ENCODE results near the gene HUS1B. TPM values are rescaled to one million over a fixed set of nuclear protein-coding genes. Genes with fewer than 3 reads are reported as not detected.

HUS1B gene
- total and polyA plus RNA-seq, 2 donors (not counting 3 experiments of a cell fraction or from before 2014, with no cell fraction given): 0.25 to 1.2 TPM

- Histone ChIP-seq H3K9me1 (replicated peaks; ENCODE audit: control insufficient read depth, extremely low read depth, insufficient read depth, low read length) (no peaks in the 10 kb centered on the region), H3K36me3 (ENCODE audit: control insufficient read depth in 2 of 2, extremely low read depth in 1 of 2, insufficient read depth in 2 of 2, low read length in 2 of 2) (peaks cover 0 to 2% of the 10 kb centered on the region in 2 experiments), H3K9ac (replicated peaks; ENCODE audit: extremely low read depth, insufficient read depth, low read length) (no peak overlapping the region), H3K27me3 (ENCODE audit: control insufficient read depth in 2 of 2, insufficient read depth in 2 of 2, low read length in 2 of 2) (no peaks in the 10 kb centered on the region), H3K79me2 (ENCODE audit: control insufficient read depth, insufficient read depth, low read length) (peaks cover 42% of the 10 kb centered on the region), H3K4me2 (ENCODE audit: insufficient read depth, low read length) (no peak overlapping the region), H3K4me1 (ENCODE audit: control insufficient read depth, extremely low read depth, insufficient read depth, low read length) (no peaks in the 10 kb centered on the region), H4K20me1 (replicated peaks; ENCODE audit: control insufficient read depth, extremely low read depth, insufficient read depth, low read length) (peaks cover 2% of the 10 kb centered on the region), H3K4me3 (replicated peaks in 1 of 3; ENCODE audit: insufficient read depth in 1 of 3, low read depth in 1 of 3, low read length in 3 of 3) (no peak overlapping the region), H2AFZ (ENCODE audit: low read depth, low read length) (no peak overlapping the region), H3K9me3 (replicated peaks; ENCODE audit: control insufficient read depth, insufficient read depth, low read length) (no peaks in the 10 kb centered on the region), H3K27ac (ENCODE audit: insufficient read depth, low read depth, low read length) (no peak overlapping the region)
- no peak for DNase-seq (ENCODE audit: low read depth, low spot score)
- intact Hi-C loops (cut with micrococcal nuclease): no loop called here
- dilution Hi-C loops (cut with MboI; ENCODE audit: extremely low pct_ligation_motif_present, low sequenced_read_pairs): no loop called here
- TF ChIP-seq JUN (IDR thresholded peaks at IDR 0.05; ENCODE audit: borderline replicate concordance, insufficient read depth, insufficient read length, low read depth) (no peak), POLR2AphosphoS5 (IDR thresholded peaks at IDR 0.05; ENCODE audit: insufficient read depth, low read depth, low read length) (no peak), EZH2 (IDR thresholded peaks at IDR 0.05; ENCODE audit: borderline replicate concordance, low read depth, low read length, severe bottlenecking) (no peak), MAX (IDR thresholded peaks at IDR 0.05; ENCODE audit: insufficient read depth, insufficient read length) (no peak), MYC (IDR thresholded peaks at IDR 0.05; ENCODE audit: low read depth, low read length) (no peak), CTCF (IDR thresholded peaks at IDR 0.05; ENCODE audit: extremely low read depth in 1 of 2, insufficient read depth in 1 of 2, low read depth in 1 of 2, low read length in 2 of 2) (no peak), FOS (IDR thresholded peaks at IDR 0.05; ENCODE audit: borderline replicate concordance, insufficient read depth, low read length) (no peak), GATA2 (IDR thresholded peaks at IDR 0.05; ENCODE audit: insufficient read depth, insufficient read length, low read depth, low read length) (no peak), POLR2A (IDR thresholded peaks at IDR 0.05; ENCODE audit: low read depth, low read length) (no peak)
- FAIRE-seq: no peak
- BruUV-seq (replicated peaks): no TSS peak
- POLR2A ChIA-PET: no interaction called here
- CTCF ChIA-PET: interaction anchor here (0.9 kb wide), 1 partner anchor 46 kb away, joined by 4 read pairs; no protein-coding TSS in a partner anchor
These were observed 843 bp upstream of the HUS1B start for GRCh38 chr6:657743-658142.

Data from endothelial cell of umbilical vein (primary cell).